Measurements from ENCODE around the gene ZNF516. TPM values are rescaled to one million over a fixed set of nuclear protein-coding genes. Genes with fewer than 3 reads are reported as not detected.

The ZNF516 gene
- total and polyA plus RNA-seq, 2 of the 4 experiments (the other 2 are of a cell fraction): 7.9 to 16.9 TPM

DNA sequence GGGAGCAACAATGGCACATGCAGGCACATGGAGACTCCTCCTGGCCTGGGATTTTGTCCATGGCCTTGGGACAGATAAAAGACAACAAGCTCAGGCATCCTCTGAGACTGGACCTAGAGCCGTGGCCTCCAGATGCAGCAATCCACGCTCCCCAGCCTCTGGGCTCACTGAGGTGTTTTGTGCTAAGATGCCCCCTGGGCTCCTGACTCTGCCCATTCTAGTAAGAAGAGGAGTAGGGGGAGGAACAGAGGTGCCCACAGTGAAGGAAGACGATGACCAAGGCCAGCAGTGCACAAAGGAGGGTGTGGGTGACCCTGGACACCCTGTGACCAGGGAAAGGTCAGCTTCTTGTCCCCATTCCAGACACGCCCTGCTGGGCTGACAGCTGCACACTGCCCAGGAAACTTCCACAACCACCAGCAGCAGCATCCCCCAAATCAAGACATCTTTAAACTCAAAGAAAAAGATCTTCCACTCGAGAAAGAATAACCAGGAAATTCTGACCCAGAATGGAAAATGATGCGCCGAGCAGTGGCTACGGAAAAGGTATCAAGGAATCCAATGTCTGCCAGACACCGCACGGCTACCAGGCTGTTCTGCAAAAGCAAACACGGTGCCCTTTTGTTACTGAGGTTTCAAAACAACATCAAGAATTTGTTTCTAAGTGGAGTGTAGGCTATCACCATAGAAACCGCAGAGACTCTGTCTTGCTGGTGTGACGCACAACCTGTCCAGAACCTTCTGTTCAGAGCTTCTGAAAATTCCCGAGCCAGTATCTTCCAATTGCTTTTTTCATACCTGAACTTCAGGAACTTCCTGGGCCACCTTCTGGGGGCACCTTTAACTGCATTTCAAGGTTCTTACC lies 65.5 kb downstream of the ZNF516 start:
- no peak overlapping the region for H2BK20ac ChIP-seq (ENCODE audit: low read depth, low read length)
- H4K8ac ChIP-seq (ENCODE audit: low read depth in 2 of 2, low read length in 2 of 2): no peak overlapping the region
- H2AFZ ChIP-seq (replicated peaks; ENCODE audit: low read length, poor library complexity): no peak overlapping the region
- H3K18ac ChIP-seq (ENCODE audit: low read depth, low read length): no peak overlapping the region
- DNase-seq (no peak), ATAC-seq (ENCODE audit: low read depth) (no peak)
- H2AK5ac ChIP-seq (ENCODE audit: low read depth, low read length): no peak overlapping the region
- intact Hi-C loops (cut with micrococcal nuclease) (no loop called here), dilution Hi-C loops (cut with HindIII; ENCODE audit: low sequenced_read_pairs, unreplicated experiment) (no loop called here), in situ Hi-C loops (cut with MboI; ENCODE audit: low sequenced_read_pairs) (no loop called here)
- no peak overlapping the region for H4K91ac ChIP-seq (ENCODE audit: insufficient read depth, low read depth, low read length)
- H3K14ac ChIP-seq (replicated peaks; ENCODE audit: low read depth, low read length): no peak overlapping the region
- no peak overlapping the region for H2BK5ac ChIP-seq (ENCODE audit: low read depth, low read length, poor library complexity, severe bottlenecking)
- ChIA-PET POLR2A (ENCODE audit: unreplicated experiment) (no interaction called here), CTCF (no interaction called here)
- H3K23ac ChIP-seq (ENCODE audit: low read depth, low read length): no peak overlapping the region
- H3K9ac ChIP-seq (ENCODE audit: low read depth, low read length): no peak overlapping the region
- H3K9me3 ChIP-seq (ENCODE audit: control insufficient read depth, insufficient read depth, low read length): no peaks in the 10 kb centered on the region
- no peak overlapping the region for H2BK15ac ChIP-seq (ENCODE audit: low read depth, low read length)
- peaks cover 45 to 89% of the 10 kb centered on the region in 2 experiments for H3K79me1 ChIP-seq (ENCODE audit: low read depth in 1 of 2, low read length in 2 of 2)
- H3K4ac ChIP-seq (ENCODE audit: low read depth, low read length): no peak overlapping the region
- H4K5ac ChIP-seq (ENCODE audit: low read depth, low read length): no peak overlapping the region
- no peaks in the 10 kb centered on the region for H3K27me3 ChIP-seq (ENCODE audit: control insufficient read depth, insufficient read depth, low read length)
- no peak overlapping the region for H3K56ac ChIP-seq (ENCODE audit: extremely low read depth, insufficient read depth, low read length)
- no peak overlapping the region for H2AK9ac ChIP-seq (replicated peaks; ENCODE audit: low read depth, low read length, poor library complexity)
- no peak overlapping the region for H3K4me2 ChIP-seq (ENCODE audit: low read depth, low read length)
- peaks cover 24% of the 10 kb centered on the region; the same call in 1 of the 2 replicates for H3K36me3 ChIP-seq (ENCODE audit: control insufficient read depth, insufficient read depth, low read length)
- no peak overlapping the region for H3K27ac ChIP-seq (ENCODE audit: insufficient read depth, low read length)
- 50% methylated on average over 1 of the region's 14 CpGs; no CpG with 5 or more reads in 1 of the 2 experiments for WGBS, 2 experiments (ENCODE audit: extremely low coverage in 2 of 2, insufficient read length in 1 of 2)
- H2BK120ac ChIP-seq (ENCODE audit: low read depth, low read length): no peak overlapping the region
- peaks cover 10% of the 10 kb centered on the region for H3K4me1 ChIP-seq (ENCODE audit: control insufficient read depth, insufficient read depth, low read length)
- BruUV-seq (replicated peaks): no TSS peak
- peaks cover 17% of the 10 kb centered on the region; the same call in 1 of the 2 replicates for H3K9me1 ChIP-seq (ENCODE audit: insufficient read depth, low read length)
- peaks cover 95% of the 10 kb centered on the region for H4K20me1 ChIP-seq (ENCODE audit: insufficient read depth, low read length)
- no peak overlapping the region for H3K4me3 ChIP-seq (ENCODE audit: insufficient read depth, low read depth, low read length)
- TF ChIP-seq, protein P1, sequence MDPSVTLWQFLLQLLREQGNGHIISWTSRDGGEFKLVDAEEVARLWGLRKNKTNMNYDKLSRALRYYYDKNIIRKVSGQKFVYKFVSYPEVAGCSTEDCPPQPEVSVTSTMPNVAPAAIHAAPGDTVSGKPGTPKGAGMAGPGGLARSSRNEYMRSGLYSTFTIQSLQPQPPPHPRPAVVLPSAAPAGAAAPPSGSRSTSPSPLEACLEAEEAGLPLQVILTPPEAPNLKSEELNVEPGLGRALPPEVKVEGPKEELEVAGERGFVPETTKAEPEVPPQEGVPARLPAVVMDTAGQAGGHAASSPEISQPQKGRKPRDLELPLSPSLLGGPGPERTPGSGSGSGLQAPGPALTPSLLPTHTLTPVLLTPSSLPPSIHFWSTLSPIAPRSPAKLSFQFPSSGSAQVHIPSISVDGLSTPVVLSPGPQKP (IDR thresholded peaks at IDR 0.05; ENCODE audit: borderline replicate concordance, low read depth, low read length): no peak
- TF ChIP-seq BHLHE40 (IDR thresholded peaks at IDR 0.05; ENCODE audit: low read depth, low read length) (no peak), MXI1 (IDR thresholded peaks at IDR 0.05; ENCODE audit: borderline replicate concordance, low read depth, low read length) (no peak), POLR2A (IDR thresholded peaks at IDR 0.05; ENCODE audit: low read depth, low read length) (no peak), RFX5 (IDR thresholded peaks at IDR 0.05; ENCODE audit: low read depth, low read length) (no peak), SMC3 (IDR thresholded peaks at IDR 0.05; ENCODE audit: low read depth, low read length) (no peak), NFE2L2 (IDR thresholded peaks at IDR 0.05; ENCODE audit: low read depth, low read length) (no peak), CEBPB (IDR thresholded peaks at IDR 0.05; ENCODE audit: low read depth, low read length) (no peak), CHD1 (IDR thresholded peaks at IDR 0.05; ENCODE audit: low read depth, low read length) (no peak), MAFK (IDR thresholded peaks at IDR 0.05; ENCODE audit: low read depth, low read length) (no peak), MAZ (IDR thresholded peaks at IDR 0.05; ENCODE audit: borderline replicate concordance, low read depth, low read length) (no peak), FOS (IDR thresholded peaks at IDR 0.05; ENCODE audit: low read depth, low read length) (no peak), RAD21 (IDR thresholded peaks at IDR 0.05; ENCODE audit: low read length) (no peak), RCOR1 (IDR thresholded peaks at IDR 0.05; ENCODE audit: insufficient replicate concordance, low read length) (no peak)
- TF ChIP-seq, protein P2, sequence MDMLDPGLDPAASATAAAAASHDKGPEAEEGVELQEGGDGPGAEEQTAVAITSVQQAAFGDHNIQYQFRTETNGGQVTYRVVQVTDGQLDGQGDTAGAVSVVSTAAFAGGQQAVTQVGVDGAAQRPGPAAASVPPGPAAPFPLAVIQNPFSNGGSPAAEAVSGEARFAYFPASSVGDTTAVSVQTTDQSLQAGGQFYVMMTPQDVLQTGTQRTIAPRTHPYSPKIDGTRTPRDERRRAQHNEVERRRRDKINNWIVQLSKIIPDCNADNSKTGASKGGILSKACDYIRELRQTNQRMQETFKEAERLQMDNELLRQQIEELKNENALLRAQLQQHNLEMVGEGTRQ (IDR thresholded peaks at IDR 0.05; ENCODE audit: low read depth, low read length): no peak
